BLaER1 treated with 17β-estradiol and CSF1 and Interleukin-3, amounts not matched to agents 10 nM and 100 nM (cell line): ENCODE measurements around the gene GMPS.
"Not testable (repeated sequence)": the region's sequence is repeated elsewhere in the genome, so short reads cannot be mapped to it uniquely, and the experiment has no call there.

Experiments used
- H3K27ac ChIP-seq, 11 experiments: shearing (Covaris generic); formaldehyde crosslinking; 2 replicates each; pipeline ENCODE4 v1.8.1; 2022
- H3K27me3 ChIP-seq, 11 experiments: shearing (Covaris generic); formaldehyde crosslinking; 2 replicates each; pipeline ENCODE4 v1.8.1; 2022
- H3K36me3 ChIP-seq, 11 experiments: shearing (Covaris generic); formaldehyde crosslinking; 2 replicates each; pipeline ENCODE4 v1.8.1; 2022
- H3K4me1 ChIP-seq, 10 experiments: shearing (Covaris generic); formaldehyde crosslinking; 2 replicates each; pipeline ENCODE4 v1.8.1; 2022
- H3K4me2 ChIP-seq, 11 experiments: shearing (Covaris generic); formaldehyde crosslinking; 2 replicates each; pipeline ENCODE4 v1.8.1; 2022
- H3K4me3 ChIP-seq, 10 experiments: shearing (Covaris generic); formaldehyde crosslinking; 2 replicates each; pipeline ENCODE4 v1.8.1; 2022
- H3K9ac ChIP-seq, 11 experiments: shearing (Covaris generic); formaldehyde crosslinking; 2 replicates each; pipeline ENCODE4 v1.8.1; 2022
- H3K9me3 ChIP-seq, 11 experiments: shearing (Covaris generic); formaldehyde crosslinking; replicated peaks in 1 of 11; 2 replicates each; pipeline ENCODE4 v1.8.1; 2022
- H4K20me1 ChIP-seq, 11 experiments: shearing (Covaris generic); formaldehyde crosslinking; 2 replicates each; pipeline ENCODE4 v1.8.1; 2022
- Cebpa-rat ChIP-seq, 11 experiments: shearing (Covaris generic); IDR thresholded peaks; 2 replicates each; pipeline ENCODE4 v1.8.1; 2022

Gene GMPS

DNA sequence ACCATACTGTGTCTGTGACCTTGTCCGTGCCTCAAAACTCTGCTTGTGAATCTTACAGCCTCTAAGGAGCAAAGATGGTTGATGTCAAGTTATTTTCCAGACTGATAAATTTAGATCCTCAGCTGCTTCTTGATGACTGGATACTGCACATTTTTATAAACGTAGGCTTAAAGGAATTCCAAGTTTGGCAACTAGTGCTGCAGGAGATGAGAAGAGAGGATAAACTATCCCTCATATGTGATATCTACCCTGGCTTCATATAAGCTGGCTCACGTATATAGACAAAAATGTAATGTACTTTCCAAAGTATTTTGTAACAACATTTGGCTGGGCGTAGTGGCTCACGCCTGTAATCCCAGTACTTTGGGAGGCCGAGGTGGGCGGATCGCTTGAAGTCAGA is 89.6 kb downstream of the GMPS start:
- no peaks in the 10 kb centered on the region for H4K20me1 ChIP-seq
- no peaks in the 10 kb centered on the region for H3K4me1 ChIP-seq
- peaks cover 4 to 22% (median 12%) of the 10 kb centered on the region in 11 experiments; a peak in 14 of 22 replicates for H3K9me3 ChIP-seq
- no peak overlapping the region for H3K27ac ChIP-seq
- TF ChIP-seq Cebpa-rat (IDR thresholded peaks at IDR 0.05) = no peak
- H3K4me2 ChIP-seq = no peak overlapping the region
- H3K36me3 ChIP-seq = peaks cover 0 to 6% (median 0%) of the 10 kb centered on the region in 11 experiments; a peak in 3 of 22 replicates
- no peak overlapping the region for H3K4me3 ChIP-seq
- H3K27me3 ChIP-seq = no peaks in the 10 kb centered on the region
- H3K9ac ChIP-seq = no peak overlapping the region

DNA sequence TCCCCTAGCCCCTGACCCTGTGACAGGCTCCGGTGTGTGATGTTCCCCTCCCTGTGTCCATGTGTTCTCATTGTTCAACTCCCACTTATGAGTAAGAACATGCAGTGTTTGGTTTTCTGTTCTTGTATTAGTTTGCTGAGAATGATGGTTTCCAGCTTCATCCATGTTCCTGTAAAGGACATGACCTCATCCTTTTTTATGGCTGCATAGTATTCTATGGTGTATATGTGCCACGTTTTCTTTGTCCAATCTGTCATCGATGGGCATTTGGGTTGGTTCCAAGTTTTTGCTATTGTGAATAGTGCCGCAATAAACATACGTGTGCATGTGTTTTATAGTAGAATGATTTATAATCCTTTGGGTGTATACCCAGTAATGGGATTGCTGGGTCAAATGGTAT is 90.6 kb downstream of the GMPS start:
- H3K4me3 ChIP-seq, H3K4me1 ChIP-seq, H3K9ac ChIP-seq, H3K27ac ChIP-seq, H3K27me3 ChIP-seq, H3K36me3 ChIP-seq, H4K20me1 ChIP-seq, H3K4me2 ChIP-seq: not testable (repeated sequence)
- H3K9me3 ChIP-seq = peaks cover 4 to 20% (median 13%) of the 10 kb centered on the region in 11 experiments; a peak in 20 of 22 replicates

DNA sequence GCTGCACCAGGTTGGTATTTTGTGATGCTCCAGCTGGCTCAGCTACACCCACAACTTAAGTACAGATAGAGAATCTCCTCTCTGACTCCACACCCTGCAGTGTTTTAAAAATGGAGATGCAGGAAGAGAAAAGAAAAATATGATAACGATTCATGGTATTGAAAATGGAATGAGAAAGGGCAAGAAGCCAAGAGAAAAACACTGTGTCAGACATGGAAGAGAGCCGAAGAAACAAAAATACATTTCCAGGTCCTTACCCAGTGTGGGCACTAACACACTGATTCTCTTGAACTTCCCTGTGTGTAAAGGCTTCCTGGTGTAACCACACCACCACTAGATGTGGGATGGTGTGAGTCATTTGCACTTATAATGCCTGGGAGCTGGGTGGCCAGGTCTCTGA is 93.1 kb downstream of the GMPS start:
- Histone ChIP-seq H4K20me1 (no peaks in the 10 kb centered on the region), H3K27me3 (no peaks in the 10 kb centered on the region), H3K4me3 (no peak overlapping the region), H3K36me3 (0 out of 22 replicates have a peak, but pooled peaks cover 0 to 3% (median 0%) of the 10 kb centered on the region in 11 experiments), H3K4me1 (no peaks in the 10 kb centered on the region), H3K9ac (no peak overlapping the region), H3K4me2 (no peak overlapping the region), H3K27ac (no peak overlapping the region), H3K9me3 (peaks cover 4 to 32% (median 23%) of the 10 kb centered on the region in 11 experiments; a peak in 21 of 22 replicates)
- TF ChIP-seq Cebpa-rat (IDR thresholded peaks at IDR 0.05) = no peak

DNA sequence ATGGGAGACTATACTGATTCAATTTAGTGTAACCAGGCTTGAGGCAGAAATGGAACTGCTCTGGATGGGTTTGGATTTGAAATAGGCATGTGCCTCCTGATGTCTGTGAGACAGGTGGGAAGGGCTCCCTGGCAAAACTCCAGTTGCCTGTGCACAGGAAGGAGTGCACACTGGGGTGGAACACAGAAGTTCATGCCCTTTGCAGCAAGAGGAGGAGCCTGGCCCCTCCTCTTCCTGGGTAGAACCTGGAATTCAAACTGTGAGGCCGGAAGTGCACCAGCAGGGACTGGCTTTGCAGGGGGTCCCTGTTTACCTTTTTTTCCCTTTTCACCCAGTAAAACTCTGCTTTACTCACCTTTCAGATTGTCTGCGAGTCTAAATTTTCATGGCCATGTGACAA is 99.9 kb downstream of the GMPS start:
- Histone ChIP-seq H3K27me3 (no peaks in the 10 kb centered on the region), H3K4me2 (no peak overlapping the region), H3K4me3 (no peak overlapping the region), H3K36me3 (no peaks in the 10 kb centered on the region), H3K9me3 (peaks cover 0 to 19% (median 10%) of the 10 kb centered on the region in 11 experiments; a peak in 16 of 22 replicates), H3K4me1 (no peaks in the 10 kb centered on the region), H3K9ac (no peak overlapping the region), H4K20me1 (no peaks in the 10 kb centered on the region), H3K27ac (no peak overlapping the region)
- TF ChIP-seq Cebpa-rat (IDR thresholded peaks at IDR 0.05) = no peak

DNA sequence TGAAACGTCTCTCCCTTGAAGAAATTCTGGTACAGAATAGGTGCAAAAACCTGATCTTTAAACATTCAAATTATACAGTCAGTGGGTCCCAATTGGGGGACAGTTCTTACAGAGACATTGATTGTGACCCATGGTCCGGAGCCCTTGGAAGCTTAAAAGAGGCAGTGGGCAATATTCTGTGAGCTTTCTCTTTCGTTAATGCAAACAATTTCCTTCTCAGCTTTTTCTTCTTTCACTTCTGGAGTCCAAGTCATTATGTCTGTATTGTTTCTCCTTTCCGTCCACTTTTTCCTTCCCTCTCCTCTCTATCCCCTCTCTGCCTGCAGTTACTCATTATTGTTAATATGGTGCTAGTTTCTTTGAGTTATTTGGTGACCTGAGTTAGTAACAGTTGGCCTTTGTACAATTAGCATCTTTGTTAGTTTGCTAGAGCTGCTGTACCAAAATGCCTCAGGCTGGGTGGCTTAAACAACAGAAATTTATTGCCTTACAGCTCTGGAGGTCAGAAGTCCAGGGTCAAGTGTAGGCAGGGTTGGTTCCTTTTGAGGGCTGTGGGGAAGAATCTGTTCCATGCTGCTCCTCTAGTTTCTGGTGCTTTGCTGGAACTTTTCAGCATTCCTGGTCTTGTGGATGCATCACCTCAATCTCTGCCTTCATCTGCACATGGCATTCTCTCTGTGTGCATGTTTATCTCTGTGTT is 102.6 kb downstream of the GMPS start:
- H3K9me3 ChIP-seq = peaks cover 0 to 12% (median 0%) of the 10 kb centered on the region in 11 experiments; a peak in 2 of 22 replicates
- H3K27ac ChIP-seq = no peak overlapping the region
- no peak overlapping the region for H3K9ac ChIP-seq
- H3K36me3 ChIP-seq = no peaks in the 10 kb centered on the region
- no peak overlapping the region for H3K4me3 ChIP-seq
- no peaks in the 10 kb centered on the region for H3K27me3 ChIP-seq
- TF ChIP-seq Cebpa-rat (IDR thresholded peaks at IDR 0.05) = no peak
- H3K4me2 ChIP-seq = no peak overlapping the region
- no peaks in the 10 kb centered on the region for H4K20me1 ChIP-seq
- no peaks in the 10 kb centered on the region for H3K4me1 ChIP-seq

DNA sequence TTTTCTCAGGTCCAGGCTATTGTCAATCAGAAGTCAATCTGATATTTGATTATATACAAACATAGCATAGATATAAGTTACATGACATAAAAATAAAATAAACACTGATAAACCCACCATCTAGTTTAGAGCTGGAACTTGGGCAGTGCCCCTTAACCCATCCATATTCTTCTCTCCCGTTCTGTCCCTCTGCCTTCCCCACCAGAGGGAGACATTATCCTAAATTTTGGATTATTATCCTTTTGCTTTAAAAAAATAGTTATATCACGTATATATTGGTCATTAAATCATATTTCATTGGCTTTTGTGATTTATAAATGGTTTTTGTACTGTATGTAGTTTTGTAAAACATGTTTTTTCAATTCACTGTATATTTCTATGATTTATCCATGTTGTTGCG is 107.9 kb downstream of the GMPS start:
- no peak overlapping the region for H3K27ac ChIP-seq
- no peaks in the 10 kb centered on the region for H4K20me1 ChIP-seq
- no peak for TF ChIP-seq Cebpa-rat (IDR thresholded peaks at IDR 0.05)

DNA sequence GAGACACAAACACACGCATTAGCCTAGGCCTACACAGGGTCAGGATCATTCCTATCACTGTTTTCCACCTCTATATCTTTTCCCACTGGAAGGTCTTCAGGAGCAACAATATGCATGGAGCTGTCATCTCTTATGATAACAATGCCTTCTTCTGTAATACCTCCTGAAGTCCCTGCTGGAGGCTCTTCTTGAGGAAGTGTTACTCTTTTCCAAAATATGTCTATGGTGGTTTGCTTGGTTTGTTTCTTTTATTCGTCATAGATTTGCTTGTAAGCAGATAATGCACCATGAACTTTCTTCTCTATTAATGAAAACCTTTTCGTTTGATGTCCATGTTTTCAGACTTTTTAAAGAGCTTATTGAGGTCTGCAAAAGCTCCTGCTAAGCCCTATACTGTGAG is 109.3 kb downstream of the GMPS start:
- Histone ChIP-seq H3K36me3 (no peaks in the 10 kb centered on the region), H3K4me2 (no peak overlapping the region), H3K27ac (no peak overlapping the region), H3K27me3 (no peaks in the 10 kb centered on the region), H3K4me3 (no peak overlapping the region), H4K20me1 (no peaks in the 10 kb centered on the region), H3K9ac (no peak overlapping the region), H3K9me3 (no peaks in the 10 kb centered on the region), H3K4me1 (peaks cover 0 to 6% (median 2%) of the 10 kb centered on the region in 10 experiments; a peak in 8 of 20 replicates)
- TF ChIP-seq Cebpa-rat (IDR thresholded peaks at IDR 0.05) = no peak

More for the DNA sequence above, 107.9 kb downstream of the GMPS start:
- Histone ChIP-seq H3K36me3 (no peaks in the 10 kb centered on the region), H3K27me3 (no peaks in the 10 kb centered on the region), H3K4me1 (no peaks in the 10 kb centered on the region), H3K4me2 (no peak overlapping the region), H3K9ac (no peak overlapping the region), H3K9me3 (no peaks in the 10 kb centered on the region), H3K4me3 (no peak overlapping the region)

DNA sequence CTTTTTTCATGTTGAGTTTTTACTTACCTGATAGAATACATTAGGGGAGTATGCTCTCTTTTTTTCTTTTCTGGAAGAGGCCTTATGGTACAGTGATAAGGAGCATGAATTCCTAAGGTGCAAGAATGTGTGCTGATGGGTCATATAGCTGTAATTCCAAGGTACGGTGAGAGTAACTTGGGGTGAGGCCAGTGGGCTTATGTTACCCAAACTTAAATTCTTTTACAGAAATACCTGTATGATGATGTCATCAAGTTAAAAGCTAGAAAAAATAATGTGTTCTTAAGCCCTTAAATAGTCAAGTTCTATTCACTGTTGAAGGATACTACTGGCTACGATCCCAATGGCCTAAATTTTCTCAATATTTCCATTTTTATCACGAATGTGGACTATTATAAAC is 111.2 kb downstream of the GMPS start:
- H3K27ac ChIP-seq = no peak overlapping the region
- no peak for TF ChIP-seq Cebpa-rat (IDR thresholded peaks at IDR 0.05)
- no peaks in the 10 kb centered on the region for H3K36me3 ChIP-seq
- no peak overlapping the region for H3K4me3 ChIP-seq
- no peaks in the 10 kb centered on the region for H3K9me3 ChIP-seq
- no peak overlapping the region for H3K4me2 ChIP-seq
- H3K27me3 ChIP-seq = no peaks in the 10 kb centered on the region
- H3K9ac ChIP-seq = no peak overlapping the region
- no peaks in the 10 kb centered on the region for H4K20me1 ChIP-seq
- peaks cover 0 to 10% (median 8%) of the 10 kb centered on the region in 10 experiments; a peak in 8 of 20 replicates for H3K4me1 ChIP-seq

DNA sequence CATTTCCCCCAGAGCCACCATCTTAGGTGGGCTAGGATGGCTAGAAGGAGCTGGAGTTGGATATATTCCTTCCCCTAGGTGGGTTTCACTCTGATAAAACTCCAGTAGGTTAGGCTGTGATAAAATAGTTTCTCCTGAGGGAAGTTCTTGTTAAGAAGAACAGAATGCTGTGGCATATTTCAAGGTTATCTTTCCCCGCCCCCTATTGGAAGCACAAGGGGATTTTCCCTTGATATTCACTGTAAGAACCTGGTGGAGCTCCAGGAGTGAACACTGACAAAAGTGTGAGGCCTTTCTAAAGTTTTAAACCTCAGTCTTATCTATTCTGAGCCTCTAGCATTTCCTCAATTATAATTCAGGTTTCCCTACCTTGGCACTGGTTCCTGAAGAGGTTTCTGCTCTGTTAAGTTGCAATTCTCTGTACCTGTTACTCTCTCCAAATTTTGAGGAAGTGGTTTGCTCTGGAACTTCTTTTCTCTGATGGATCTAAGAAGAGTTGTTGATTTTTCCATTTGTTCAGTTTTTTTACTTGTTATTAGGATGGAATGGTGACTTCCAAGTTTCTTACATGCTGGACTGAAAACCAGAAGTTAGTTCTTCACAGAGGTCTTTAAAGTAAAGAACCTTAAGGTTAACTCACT is 113.5 kb downstream of the GMPS start:
- peaks cover 0 to 10% (median 8%) of the 10 kb centered on the region in 10 experiments; a peak in 8 of 20 replicates for H3K4me1 ChIP-seq
- no peaks in the 10 kb centered on the region for H3K9me3 ChIP-seq
- H3K4me2 ChIP-seq = 0 out of 22 replicates have a peak overlapping the region, but pooled peaks of 1 of the 11 experiments have one; percentile 9
- no peaks in the 10 kb centered on the region for H3K36me3 ChIP-seq
- H4K20me1 ChIP-seq = no peaks in the 10 kb centered on the region
- H3K4me3 ChIP-seq = no peak overlapping the region
- TF ChIP-seq Cebpa-rat (IDR thresholded peaks at IDR 0.05) = no peak
- H3K9ac ChIP-seq = no peak overlapping the region
- H3K27ac ChIP-seq = no peak overlapping the region
- no peaks in the 10 kb centered on the region for H3K27me3 ChIP-seq
